HG02884 (cell line): Measurements from ENCODE around the gene FAM168A.

Source experiments
- ATAC-seq: cut with Tn5 transposase; IDR thresholded peaks from one replicate; pipeline ENCODE4 v1.9.1; 2021; ENCODE audit warnings: mild to moderate bottlenecking, moderate library complexity; ENCODE audit not compliant: unreplicated experiment

Gene FAM168A

DNA sequence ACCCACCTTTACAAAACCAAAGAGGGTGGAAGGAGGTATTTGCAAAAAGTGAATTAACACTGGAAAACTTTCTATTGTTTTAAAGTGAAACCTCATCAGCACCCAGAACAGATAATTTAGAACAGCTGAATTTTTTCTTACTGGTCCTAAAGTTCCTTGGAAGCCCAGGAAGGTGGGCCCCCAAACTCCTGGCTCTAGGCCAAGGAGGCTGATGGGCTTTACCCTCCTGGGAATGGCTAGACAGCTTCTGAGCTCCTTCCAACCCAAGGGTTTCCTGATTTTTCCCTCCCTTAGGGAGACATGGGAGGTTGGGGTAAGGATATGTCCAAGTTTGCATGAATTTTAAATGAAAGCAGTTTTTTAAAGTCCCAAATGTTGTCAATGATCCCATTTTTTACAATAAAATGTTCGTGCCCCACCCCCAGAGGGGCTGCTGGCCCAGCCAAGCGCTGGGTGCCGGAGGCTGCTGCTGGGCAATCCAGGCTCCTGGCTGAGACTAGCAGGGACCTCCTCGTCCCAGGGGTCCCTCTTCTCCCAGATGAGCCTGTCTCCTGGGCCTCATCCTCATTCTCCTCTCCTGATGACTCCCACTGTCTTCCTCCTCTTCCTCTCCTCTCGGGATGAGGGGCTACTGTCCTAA, 193.3 kb downstream of the FAM168A start:
- no peak for ATAC-seq

- no peak for ATAC-seq
Measured at GRCh38 chr11:73404048-73404447, 193.9 kb downstream of the FAM168A start.

DNA sequence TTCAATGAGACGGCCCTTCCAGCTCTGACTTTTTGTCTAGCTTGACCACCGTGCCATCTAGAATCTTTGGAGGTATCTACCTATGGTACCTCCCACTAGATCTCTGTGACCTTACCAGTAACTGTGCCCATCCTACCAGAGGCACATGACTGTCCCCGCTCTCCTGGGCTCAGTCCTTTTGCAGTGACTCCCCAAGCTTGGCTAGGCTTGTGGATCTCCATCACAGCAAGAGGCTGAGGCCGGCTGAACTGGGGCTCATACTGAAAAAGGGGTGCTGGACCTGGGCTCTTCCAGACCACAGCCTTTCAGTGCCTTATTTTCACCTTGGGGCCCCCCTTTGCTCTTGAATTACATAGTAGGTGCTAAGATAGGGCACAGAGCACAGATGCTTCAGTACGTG, 194.4 kb downstream of the FAM168A start:
- ATAC-seq, result no peak

DNA sequence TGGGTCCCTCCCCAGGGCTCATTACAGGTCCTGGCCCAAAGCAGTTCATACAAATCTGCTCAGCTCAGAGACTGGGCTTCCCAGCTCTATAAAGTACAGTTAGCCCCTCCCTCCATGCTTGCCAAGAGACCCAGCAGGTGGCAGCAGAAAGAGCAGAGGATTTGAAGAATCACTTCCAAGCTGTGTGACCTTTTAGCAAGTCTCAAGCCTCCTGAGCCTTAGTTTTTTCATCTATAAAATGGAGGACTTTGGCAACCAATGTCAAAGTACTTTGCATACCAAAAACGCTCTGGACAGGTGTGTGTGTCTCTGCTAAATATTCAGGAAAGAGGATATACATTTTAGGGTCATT, 195.1 kb downstream of the FAM168A start:
- no peak for ATAC-seq

- no peak for ATAC-seq
Measured at GRCh38 chr11:73401924-73402833, 195.7 kb downstream of the FAM168A start.

GRCh38 chr11:73401217-73401923, 196.5 kb downstream of the FAM168A start:
- ATAC-seq, result no peak

DNA sequence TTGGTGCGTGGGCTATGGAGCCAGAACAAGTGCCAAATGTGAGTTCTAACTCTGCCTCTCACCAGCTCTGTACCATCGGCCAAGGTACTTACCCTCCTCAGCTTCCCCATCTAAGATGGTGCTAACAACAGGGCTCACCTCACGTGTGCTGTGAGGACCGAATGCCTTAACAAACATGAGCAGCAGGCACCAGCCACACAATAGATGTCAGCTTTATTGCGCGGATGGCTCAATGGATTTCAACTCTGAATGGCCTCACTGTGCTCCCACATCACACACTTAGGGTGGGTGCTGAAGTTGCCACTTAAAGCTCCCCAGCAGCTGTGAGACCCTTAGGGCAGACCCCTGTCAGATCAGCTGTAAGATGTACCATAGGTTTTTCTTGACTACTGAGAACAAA, 197.6 kb downstream of the FAM168A start:
- ATAC-seq, result no peak

GRCh38 chr11:73399636-73400035, 198.3 kb downstream of the FAM168A start:
- ATAC-seq, result no peak

- ATAC-seq, result no peak
Measured at GRCh38 chr11:73399159-73399590, 198.7 kb downstream of the FAM168A start.

GRCh38 chr11:73398721-73399120, 199.2 kb downstream of the FAM168A start:
- no peak for ATAC-seq

- ATAC-seq, result no peak
Measured at GRCh38 chr11:73398132-73398526, 199.8 kb downstream of the FAM168A start.

GRCh38 chr11:73397468-73398131, 200.3 kb downstream of the FAM168A start:
- ATAC-seq, result no peak

DNA sequence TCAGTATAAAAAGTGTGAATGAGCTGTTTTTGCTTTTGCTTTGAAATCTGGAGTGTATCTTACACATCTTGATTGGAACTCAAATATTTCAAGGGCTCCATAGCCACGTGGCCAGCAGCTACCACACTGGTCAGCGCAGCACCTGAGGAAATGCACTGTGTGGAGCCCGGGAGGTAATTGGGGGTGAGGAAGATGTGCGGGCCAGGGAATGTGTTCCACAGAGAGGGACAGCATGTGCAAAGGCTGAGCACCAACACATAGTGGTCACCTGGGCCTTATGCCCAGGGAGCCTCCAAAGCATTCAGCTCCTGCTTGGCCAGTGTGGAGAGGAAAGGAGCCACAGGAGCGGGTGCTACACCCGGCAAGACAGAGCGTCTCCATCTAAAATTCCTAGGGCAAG, 200.9 kb downstream of the FAM168A start:
- ATAC-seq, result no peak

GRCh38 chr11:73396251-73396930, 201.5 kb downstream of the FAM168A start:
- ATAC-seq, result no peak

GRCh38 chr11:73395297-73396208, 202.4 kb downstream of the FAM168A start:
- ATAC-seq, result no peak

GRCh38 chr11:73394416-73395296, 203.3 kb downstream of the FAM168A start:
- ATAC-seq, result no peak

DNA sequence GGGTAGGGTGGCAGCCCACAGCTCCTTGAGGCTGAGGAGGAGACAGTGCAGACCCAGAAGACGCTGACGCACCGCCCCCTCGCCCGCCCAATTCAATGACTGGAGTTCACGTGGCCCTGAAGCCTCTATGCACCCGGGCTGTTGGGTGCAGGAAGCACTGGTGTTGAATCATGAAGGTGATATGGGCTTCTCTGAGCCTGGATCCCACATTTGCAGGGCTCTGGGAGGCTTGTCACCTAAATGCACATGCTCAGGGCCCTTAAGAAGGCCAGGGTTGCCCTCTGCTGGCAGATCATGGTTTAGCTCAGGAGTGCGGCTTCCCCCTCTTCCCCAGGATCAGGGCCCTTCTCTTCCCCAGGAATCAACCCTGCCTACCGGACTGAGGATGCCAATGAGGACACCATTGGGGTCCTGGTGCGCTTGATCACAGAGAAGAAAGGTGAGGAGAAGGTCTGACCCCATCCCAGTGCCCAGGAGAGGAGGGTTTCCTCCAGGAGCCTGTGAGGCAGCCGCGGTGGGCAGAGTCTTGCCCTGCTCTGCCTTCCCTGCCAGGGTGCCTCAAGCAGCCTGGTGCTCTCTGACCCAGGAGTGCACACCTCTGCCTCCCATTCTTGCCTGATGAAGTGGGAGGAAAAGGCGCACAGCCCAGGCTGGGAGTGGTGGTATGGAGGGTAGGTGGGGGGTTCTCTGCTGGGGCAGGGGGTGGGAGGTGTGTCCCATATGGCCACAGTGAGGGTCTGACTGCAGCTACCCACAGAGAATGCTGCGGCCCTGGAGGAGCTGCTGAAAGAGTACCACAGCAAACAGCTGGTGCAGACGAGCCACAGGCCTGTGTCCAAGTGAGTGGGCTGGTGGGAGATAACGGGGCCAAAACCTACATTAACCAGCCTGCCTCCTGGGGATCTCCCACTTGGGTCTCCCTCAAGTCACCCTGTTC, 204.2 kb downstream of the FAM168A start:
- no peak for ATAC-seq

- ATAC-seq, result no peak
Measured at GRCh38 chr11:73393011-73393380, 204.9 kb downstream of the FAM168A start.
